Fibroblast of the aortic adventitia (primary cell): Measurements from ENCODE around the gene SORL1. TPM values are rescaled to one million over a fixed set of nuclear protein-coding genes. Genes with fewer than 3 reads are reported as not detected.
A peak's percentile ranks its signal among the peaks of the same experiment; 100 is the strongest.

Experiments
- DNase-seq: peaks from one replicate; pipeline ENCODE4 v3.0.0-alpha.2; 2010; ENCODE audit warnings: low read depth
- H3K4me3 ChIP-seq: 2 replicates; pipeline ENCODE4 v1.5.1; 2011; ENCODE audit warnings: low read depth, mild to moderate bottlenecking, control low read depth, low read length, moderate library complexity
- CTCF ChIP-seq: IDR thresholded peaks from 2 replicates; pipeline ENCODE4 v1.5.1; 2011; ENCODE audit warnings: mild to moderate bottlenecking, low read length, control low read depth, inconsistent platforms; ENCODE audit not compliant: insufficient read depth
- total RNA-seq: library from RNA; depleted of rRNA; stranded (reverse); fragments of >200 nt; gene quantifications from 2 replicates; pipeline ENCODE4 v1.2.3, GENCODE V29; 2012; ENCODE audit warnings: low replicate concordance

Gene SORL1
- total RNA-seq, 1 donor, result 1.2 TPM

GRCh38 chr11:121667836-121668235 is 215.7 kb downstream of the SORL1 start:
- TF ChIP-seq CTCF, result no peak
- no peak for DNase-seq
- H3K4me3 ChIP-seq, result no peak overlapping the region

DNA sequence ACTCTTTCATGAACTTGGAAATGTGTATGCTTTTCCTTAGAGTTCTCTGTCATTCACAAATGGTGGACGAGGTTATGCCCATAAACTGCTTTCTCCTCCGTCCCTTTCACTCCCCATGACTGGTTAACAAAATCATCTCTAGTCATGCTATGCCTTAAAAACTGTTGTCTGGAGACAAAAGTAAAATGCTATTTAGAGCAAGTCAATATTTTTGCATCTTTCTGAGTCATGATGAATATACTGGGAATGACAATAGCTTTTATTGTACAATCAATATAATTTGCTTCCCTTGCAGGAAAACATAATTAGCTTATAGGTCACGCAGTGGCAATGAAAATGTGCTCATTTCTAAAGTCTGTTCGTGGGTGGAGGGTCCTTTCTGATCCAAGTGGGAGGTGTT is 217.3 kb downstream of the SORL1 start:
- H3K4me3 ChIP-seq, result no peak overlapping the region
- TF ChIP-seq CTCF, result no peak
- no peak for DNase-seq

- TF ChIP-seq CTCF, result no peak
- no peak overlapping the region for H3K4me3 ChIP-seq
- DNase-seq, result no peak
These were observed 218.2 kb downstream of the SORL1 start for GRCh38 chr11:121670266-121670665.

DNA sequence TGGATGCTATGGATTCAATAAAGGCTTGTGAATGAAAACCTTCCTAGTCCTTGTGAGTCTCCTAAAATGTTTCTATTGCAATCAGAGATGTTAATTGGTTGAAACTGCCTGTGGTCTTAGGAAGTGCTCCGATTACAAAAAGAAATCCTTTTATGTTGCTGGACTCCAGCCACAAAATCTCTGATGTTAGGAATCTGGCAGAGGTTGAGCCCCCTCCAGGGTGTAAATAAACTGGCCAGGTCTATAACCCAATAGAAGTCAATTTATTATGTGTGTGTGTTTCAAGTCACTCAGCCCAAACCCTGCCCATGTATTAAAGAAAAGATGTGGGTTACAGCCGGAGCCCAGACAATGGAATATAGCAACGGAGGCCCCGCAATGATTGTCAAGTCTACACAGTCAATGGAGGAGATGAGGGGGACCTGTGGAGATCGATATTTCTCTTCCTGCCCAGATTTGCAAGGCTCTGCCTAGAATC is 218.7 kb downstream of the SORL1 start:
- no peak overlapping the region for H3K4me3 ChIP-seq
- TF ChIP-seq CTCF, result no peak
- peak; percentile 38 for DNase-seq

DNA sequence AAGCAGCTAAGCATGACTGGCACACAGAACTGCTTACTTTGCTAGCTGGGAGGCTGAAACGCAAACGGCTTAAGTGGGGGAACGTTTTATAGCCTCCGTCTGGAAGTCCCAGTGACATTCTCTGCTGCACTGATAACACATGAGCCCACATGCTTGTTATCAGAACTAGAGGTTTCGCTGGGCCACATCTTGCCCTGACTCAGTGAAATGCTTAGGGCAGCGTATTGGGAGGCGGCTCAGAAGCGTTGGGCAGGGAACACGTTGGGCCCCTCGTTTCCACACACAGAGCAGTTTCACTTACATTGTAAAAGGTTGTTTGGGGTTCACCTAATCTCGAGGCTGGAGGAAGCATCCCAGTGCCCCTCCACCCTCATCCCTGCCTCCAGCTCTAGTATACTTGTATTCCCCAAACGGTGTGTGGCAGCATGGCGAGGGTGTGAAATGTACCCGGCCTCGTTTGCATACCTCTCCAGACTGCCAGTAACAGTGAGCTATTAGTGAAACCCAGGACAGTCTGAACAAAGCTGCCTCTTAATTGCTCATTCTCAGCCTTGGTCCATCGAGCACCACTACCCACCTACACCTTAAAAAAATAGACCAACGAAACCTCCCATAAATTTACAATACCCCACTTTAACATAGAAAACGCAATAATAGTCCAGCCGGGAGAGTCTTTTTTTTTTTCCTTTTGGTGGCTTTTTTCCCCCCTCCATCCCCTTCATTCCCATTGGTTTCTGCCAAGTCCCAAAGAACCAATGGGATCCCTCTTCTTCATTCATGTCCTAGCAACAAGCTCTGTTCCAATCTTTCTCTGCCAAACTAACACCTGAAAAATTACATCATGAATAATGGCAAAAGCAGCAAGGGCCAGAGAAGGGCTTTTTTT is 219.4 kb downstream of the SORL1 start:
- TF ChIP-seq CTCF, result no peak
- H3K4me3 ChIP-seq, result no peak overlapping the region
- DNase-seq, result peak; percentile 65

GRCh38 chr11:121672630-121673487 is 220.7 kb downstream of the SORL1 start:
- DNase-seq, result peak; percentile 67
- no peak overlapping the region for H3K4me3 ChIP-seq
- TF ChIP-seq CTCF, result no peak
